ENCODE results near the gene ILF2. TPM values are rescaled to one million over a fixed set of nuclear protein-coding genes. Genes with fewer than 3 reads are reported as not detected.

Gene ILF2
- polyA plus RNA-seq, 2 of the 4 experiments (the other 2 are of a cell fraction) = 249 to 285 TPM

- FAIRE-seq (no peak), DNase-seq (ENCODE audit: low read depth in 1 of 2, low spot score in 1 of 2) (no peak), ATAC-seq (peak; percentile 47 to 53)
- no peaks in the 10 kb centered on the region for H3K9me3 ChIP-seq
- peaks cover 6% of the 10 kb centered on the region; the same call in 1 of the 3 replicates for H3K4me1 ChIP-seq
- H3K4me2 ChIP-seq = no peak overlapping the region
- POLR2A ChIA-PET = interaction anchor here (0.6 kb wide), 1 partner anchor 16 kb away, joined by 3 read pairs; the partner anchor contains the start of gene CHTOP
- CTCF ChIA-PET = interaction anchor here (0.9 to 6.3 kb wide), 10 partner anchors 8 to 140 kb away, joined by 3 to 35 read pairs (median 5); partner anchors contain the start of genes NPR1 and SNAPIN
- 55% methylated on average over 2 of the region's 2 CpGs for WGBS (ENCODE audit: missing lambda C conversion rate)
- no peak overlapping the region for H3K27ac ChIP-seq
- no peak overlapping the region for H3K4me3 ChIP-seq
- no peak for TF ChIP-seq JUN (IDR thresholded peaks at IDR 0.05)
- TF ChIP-seq HEYL (CRISPR knock-in tag; IDR thresholded peaks at IDR 0.05) = no peak
- no peak for TF ChIP-seq KDM5A (IDR thresholded peaks at IDR 0.05)
- TF ChIP-seq PBX3 (IDR thresholded peaks at IDR 0.05) = no peak
These were observed 20.9 kb downstream of the ILF2 start for GRCh38 chr1:153649863-153650235.

GRCh38 chr1:153649137-153649862 lies 21.5 kb downstream of the ILF2 start:
- peaks cover 6% of the 10 kb centered on the region; the same call in 1 of the 3 replicates for H3K4me1 ChIP-seq
- CTCF ChIA-PET = interaction anchor here (0.6 to 6.3 kb wide), 11 partner anchors 10 to 298 kb away, joined by 3 to 35 read pairs (median 4); partner anchors contain the start of genes NPR1 and SNAPIN
- WGBS (ENCODE audit: missing lambda C conversion rate) = 59% methylated on average over 3 of the region's 3 CpGs
- no peak overlapping the region for H3K4me3 ChIP-seq
- no peak overlapping the region for H3K4me2 ChIP-seq
- DNase-seq (ENCODE audit: low read depth in 1 of 2, low spot score in 1 of 2) (no peak), FAIRE-seq (no peak), ATAC-seq (peak; percentile 51 to 55)
- TF ChIP-seq CEBPB (IDR thresholded peaks at IDR 0.05) (no peak), FOSB (CRISPR knock-in tag; IDR thresholded peaks at IDR 0.05) (no peak), EHF (CRISPR knock-in tag; IDR thresholded peaks at IDR 0.05) (no peak), HOXB13 (CRISPR knock-in tag; IDR thresholded peaks at IDR 0.05; ENCODE audit: low read depth) (no peak), RFX5 (IDR thresholded peaks at IDR 0.05) (no peak), ZC3H11A (IDR thresholded peaks at IDR 0.05) (no peak), HOXA7 (CRISPR knock-in tag; IDR thresholded peaks at IDR 0.05) (no peak), TP53 (CRISPR knock-in tag; IDR thresholded peaks at IDR 0.05) (no peak), RARB (CRISPR knock-in tag; IDR thresholded peaks at IDR 0.05) (no peak), ZSCAN20 (CRISPR knock-in tag; IDR thresholded peaks at IDR 0.05) (no peak), CBX8 (IDR thresholded peaks at IDR 0.05) (no peak), CTCF (IDR thresholded peaks at IDR 0.05) (no peak), TFCP2L1 (CRISPR knock-in tag; IDR thresholded peaks at IDR 0.05) (no peak), BHLHE40 (IDR thresholded peaks at IDR 0.05; ENCODE audit: low read depth, low read length) (no peak), CHD2 (IDR thresholded peaks at IDR 0.05; ENCODE audit: low read length, partially characterized antibody) (no peak), RNF2 (IDR thresholded peaks at IDR 0.05; ENCODE audit: borderline replicate concordance, low read depth) (no peak), NPAS2 (CRISPR knock-in tag; IDR thresholded peaks at IDR 0.05; ENCODE audit: borderline replicate concordance) (no peak)
- POLR2A ChIA-PET = interaction anchor here (0.6 to 1.6 kb wide), 4 partner anchors 15 to 81 kb away, joined by 3 to 11 read pairs (median 3); partner anchors contain the start of gene CHTOP
- no peaks in the 10 kb centered on the region for H3K9me3 ChIP-seq
- no peak overlapping the region for H3K27ac ChIP-seq
